NCI-H2227 (cell line): ENCODE data around the gene SMIM44.
"Not testable (repeated sequence)": the region's sequence is repeated elsewhere in the genome, so short reads cannot be mapped to it uniquely, and the experiment has no call there.

ENCODE experiments used
- DNase-seq: peaks from one replicate; lab custom pipeline; 2025; ENCODE audit not compliant: unreplicated experiment; lab: John Stamatoyannopoulos, UW

The SMIM44 gene

GRCh38 chr19:3518255-3518654 lies 35.0 kb upstream of the SMIM44 start:
- no peak for DNase-seq

- no peak for DNase-seq
These were observed 34.4 kb upstream of the SMIM44 start for GRCh38 chr19:3517638-3518037.

- DNase-seq = no peak
These were observed 33.5 kb upstream of the SMIM44 start for GRCh38 chr19:3516675-3517207.

GRCh38 chr19:3515891-3516422 lies 32.7 kb upstream of the SMIM44 start:
- no peak for DNase-seq

GRCh38 chr19:3514930-3515329 lies 31.7 kb upstream of the SMIM44 start:
- DNase-seq = no peak

GRCh38 chr19:3513229-3514140 lies 30.2 kb upstream of the SMIM44 start:
- no peak for DNase-seq

- DNase-seq = no peak
These were observed 29.5 kb upstream of the SMIM44 start for GRCh38 chr19:3512562-3513228.

GRCh38 chr19:3511506-3512251 lies 28.4 kb upstream of the SMIM44 start:
- no peak for DNase-seq

- no peak for DNase-seq
These were observed 27.5 kb upstream of the SMIM44 start for GRCh38 chr19:3510727-3511126.

- no peak for DNase-seq
These were observed 26.3 kb upstream of the SMIM44 start for GRCh38 chr19:3509566-3509989.

GRCh38 chr19:3508771-3509535 lies 25.7 kb upstream of the SMIM44 start:
- DNase-seq = no peak

- DNase-seq = not testable (repeated sequence)
These were observed 24.9 kb upstream of the SMIM44 start for GRCh38 chr19:3508121-3508661.

- DNase-seq = peak; percentile 25
These were observed 24.3 kb upstream of the SMIM44 start for GRCh38 chr19:3507371-3508120.

GRCh38 chr19:3506384-3507340 lies 23.4 kb upstream of the SMIM44 start:
- DNase-seq = peak; percentile 25

GRCh38 chr19:3505598-3506383 lies 22.6 kb upstream of the SMIM44 start, which contains the start of gene FZR1:
Gene FZR1, plus strand, starts transcription at chr19:3506311. Its CDS starts 16,679 bp downstream, at chr19:3522990.
- DNase-seq = peak; percentile 98

- DNase-seq = no peak
These were observed 21.5 kb upstream of the SMIM44 start for GRCh38 chr19:3504735-3505134.

GRCh38 chr19:3503036-3503572 lies 19.9 kb upstream of the SMIM44 start:
- no peak for DNase-seq
